MG63 (cell line): ENCODE data around the gene MTFP1. TPM values are rescaled to one million over a fixed set of nuclear protein-coding genes. Genes with fewer than 3 reads are reported as not detected.
"Not testable (repeated sequence)": the region's sequence is repeated elsewhere in the genome, so short reads cannot be mapped to it uniquely, and the experiment has no call there.

Experiments used
- DNase-seq: peaks from one replicate; pipeline ENCODE4 v3.0.0-alpha.2; 2020
- H3K27me3 ChIP-seq: fragments of 250-450 bp; sonication (Bioruptor Pico); 2 replicates; pipeline ENCODE4 v1.5.1; 2020; ENCODE audit warnings: mild to moderate bottlenecking, moderate library complexity
- H3K36me3 ChIP-seq: fragments of 250-450 bp; sonication (Bioruptor Pico); 2 replicates; pipeline ENCODE4 v1.5.1; 2020; ENCODE audit warnings: mild to moderate bottlenecking, moderate library complexity
- H3K4me3 ChIP-seq: fragments of 250-450 bp; sonication (Bioruptor Pico); 2 replicates; pipeline ENCODE4 v1.5.1; 2020; ENCODE audit warnings: mild to moderate bottlenecking, moderate library complexity
- H3K9me3 ChIP-seq: fragments of 250-450 bp; sonication (Bioruptor Pico); 2 replicates; pipeline ENCODE4 v1.5.1; 2020; ENCODE audit warnings: mild to moderate bottlenecking, moderate library complexity
- total RNA-seq: library from RNA; depleted of rRNA; stranded (reverse); fragments of >200 nt; shearing (Covaris generic); gene quantifications from 2 replicates; pipeline ENCODE4 v1.2.3, GENCODE V29; 2014; ENCODE audit warnings: low replicate concordance

Gene MTFP1
- total RNA-seq, 1 experiment from 2014 or later: 35.5 TPM

DNA sequence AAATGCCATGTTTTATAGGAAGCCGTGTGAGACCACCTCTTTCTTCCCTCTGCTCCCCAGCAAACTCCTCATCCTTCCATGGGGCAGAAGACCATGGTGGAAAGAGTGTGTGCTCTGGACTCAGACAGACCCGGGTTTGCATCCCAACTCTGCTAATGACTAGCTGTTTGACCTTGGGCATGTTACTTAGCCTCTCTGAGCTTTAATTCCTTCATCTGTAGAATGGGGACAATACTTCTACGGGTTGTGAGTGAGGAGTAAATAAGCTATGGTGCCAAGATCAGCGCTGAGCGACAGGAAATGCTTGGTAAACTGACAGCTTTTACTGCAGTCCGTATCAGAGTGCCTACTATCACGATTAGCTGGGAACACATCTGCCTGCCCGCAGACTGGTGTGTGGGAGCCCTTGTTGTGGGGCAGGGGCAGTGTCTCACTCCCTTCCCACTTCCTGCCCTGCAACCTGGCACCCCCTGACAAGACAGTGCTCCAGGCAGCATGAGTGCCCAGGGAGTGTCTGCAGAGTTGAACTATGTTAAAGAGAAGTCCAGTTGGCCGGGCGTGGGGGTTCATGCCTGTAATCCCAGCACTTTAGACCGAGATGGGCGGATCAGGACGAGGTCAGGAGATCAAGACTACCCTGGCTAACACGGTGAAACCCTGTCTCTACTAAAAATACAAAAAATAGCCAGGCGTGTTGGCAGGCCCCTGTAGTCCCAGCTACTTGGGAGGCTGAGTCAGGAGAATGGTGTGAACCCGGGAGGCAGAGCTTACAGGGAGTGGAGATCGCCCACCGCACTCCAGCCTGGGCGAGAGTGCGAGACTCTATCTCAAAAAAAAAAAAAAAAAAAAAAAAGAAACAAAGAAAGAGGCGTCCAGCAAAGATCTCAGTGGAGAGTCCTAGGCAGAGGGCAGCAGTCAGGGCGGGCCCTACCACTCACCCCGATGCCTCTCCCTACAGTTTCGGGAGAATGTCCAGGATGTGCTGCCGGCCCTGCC is 26.6 kb upstream of the MTFP1 start:
- no peaks in the 10 kb centered on the region for H3K9me3 ChIP-seq
- H3K27me3 ChIP-seq: no peaks in the 10 kb centered on the region
- DNase-seq: no peak
- no peaks in the 10 kb centered on the region for H3K36me3 ChIP-seq
- no peak overlapping the region; the same call in 1 of the 2 replicates for H3K4me3 ChIP-seq

DNA sequence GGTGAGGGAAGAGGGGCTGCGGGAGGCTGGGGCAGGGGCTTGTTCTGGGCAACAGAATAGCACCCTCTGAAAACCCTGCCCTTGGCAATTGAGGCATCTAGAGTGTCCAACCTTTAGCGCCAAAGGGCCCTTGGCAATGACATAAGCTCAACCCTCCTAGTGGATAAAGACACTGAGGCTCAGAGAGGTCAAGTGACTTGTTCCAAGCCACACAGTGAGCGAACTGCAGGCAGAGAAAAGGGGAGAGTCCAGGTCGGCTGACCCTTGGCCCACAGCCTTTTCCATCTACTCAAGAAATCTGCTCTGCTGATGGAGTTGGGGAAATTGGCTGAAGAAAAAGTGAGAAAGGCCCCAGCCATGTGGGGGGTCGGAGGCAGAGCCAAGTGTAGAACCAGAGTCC is 25.9 kb upstream of the MTFP1 start:
- Histone ChIP-seq H3K27me3 (no peaks in the 10 kb centered on the region), H3K4me3 (no peak overlapping the region), H3K36me3 (no peaks in the 10 kb centered on the region), H3K9me3 (no peaks in the 10 kb centered on the region)
- no peak for DNase-seq

DNA sequence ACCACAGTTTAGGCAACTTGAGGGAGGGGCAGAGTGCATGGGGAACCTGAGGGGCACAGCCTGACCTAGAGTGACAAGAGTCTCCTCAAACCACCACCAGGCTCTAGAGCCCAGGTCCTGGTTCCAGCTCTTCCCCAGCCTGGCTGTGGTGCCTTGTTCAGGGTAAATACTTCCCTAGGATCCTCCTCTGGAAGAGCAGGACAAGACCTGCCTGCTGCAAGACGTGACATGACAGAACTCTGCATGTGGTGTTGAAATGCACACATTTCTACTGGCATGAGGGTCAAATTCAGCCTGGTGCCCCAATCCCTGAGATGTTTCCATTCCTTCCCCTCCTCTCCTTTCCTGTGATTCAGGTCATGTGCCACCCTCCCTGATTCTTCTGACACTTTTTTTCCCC is 25.4 kb upstream of the MTFP1 start:
- no peaks in the 10 kb centered on the region for H3K36me3 ChIP-seq
- no peaks in the 10 kb centered on the region for H3K27me3 ChIP-seq
- no peak for DNase-seq
- H3K4me3 ChIP-seq: no peak overlapping the region
- no peaks in the 10 kb centered on the region for H3K9me3 ChIP-seq

DNA sequence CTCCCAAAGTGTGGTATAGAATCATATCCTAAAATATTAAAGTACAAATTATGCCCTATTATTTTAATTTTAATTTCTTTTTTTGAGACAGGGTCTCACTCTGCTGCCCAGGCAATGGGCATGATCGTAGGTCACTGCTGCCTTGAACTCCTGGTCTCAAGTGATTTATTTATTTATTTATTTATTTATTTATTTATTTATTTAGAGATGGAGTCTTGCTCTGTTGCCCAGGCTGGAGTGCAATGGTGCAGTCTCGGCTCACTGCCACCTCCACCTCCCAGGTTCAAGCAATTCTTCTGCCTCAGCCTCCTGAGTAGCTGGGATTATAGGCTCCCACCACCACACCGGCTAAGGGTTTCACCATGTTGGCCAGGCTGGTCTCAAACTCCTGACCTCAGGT is 24.5 kb upstream of the MTFP1 start:
- not testable (repeated sequence) for H3K9me3 ChIP-seq, DNase-seq, H3K4me3 ChIP-seq, H3K27me3 ChIP-seq, H3K36me3 ChIP-seq

DNA sequence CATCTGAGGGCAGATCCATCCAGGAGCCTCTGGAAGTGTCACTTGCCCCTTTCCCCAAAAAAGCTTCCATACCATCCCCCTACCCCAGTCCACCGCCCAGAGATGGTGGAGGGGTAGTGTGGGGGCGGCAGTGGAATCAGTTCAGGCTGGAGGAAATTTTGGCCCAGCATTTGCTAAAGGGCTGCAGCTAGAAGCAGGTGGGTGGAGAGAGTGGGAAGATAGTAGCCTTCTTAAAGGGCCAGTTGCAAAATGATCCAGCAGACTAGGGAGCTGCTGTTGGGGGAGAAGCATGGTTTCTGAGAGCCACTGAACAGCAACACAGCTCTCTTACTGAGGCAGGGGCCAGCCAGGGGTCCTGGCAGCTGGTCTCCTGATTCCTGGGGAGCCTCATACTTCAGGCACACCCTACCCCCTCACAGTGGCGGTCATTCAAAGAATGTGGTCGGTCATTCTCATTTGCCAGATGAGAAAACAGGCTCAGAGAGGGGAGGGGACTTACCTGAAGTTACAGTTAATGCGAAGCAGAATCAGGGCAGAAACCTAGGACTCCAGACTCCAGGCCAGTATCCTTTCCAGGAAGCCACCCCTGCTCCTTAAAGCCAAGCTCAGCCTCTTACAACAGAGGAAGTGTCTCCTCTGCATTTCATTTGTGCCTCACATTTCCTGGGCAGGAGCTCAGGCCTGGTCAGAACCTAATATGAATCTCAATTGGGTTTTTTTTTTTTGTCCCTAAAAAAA is 23.4 kb upstream of the MTFP1 start:
- Histone ChIP-seq H3K36me3 (peaks cover 6% of the 10 kb centered on the region; the same call in 1 of the 2 replicates), H3K27me3 (no peaks in the 10 kb centered on the region), H3K4me3 (no peak overlapping the region), H3K9me3 (no peaks in the 10 kb centered on the region)
- DNase-seq: no peak

DNA sequence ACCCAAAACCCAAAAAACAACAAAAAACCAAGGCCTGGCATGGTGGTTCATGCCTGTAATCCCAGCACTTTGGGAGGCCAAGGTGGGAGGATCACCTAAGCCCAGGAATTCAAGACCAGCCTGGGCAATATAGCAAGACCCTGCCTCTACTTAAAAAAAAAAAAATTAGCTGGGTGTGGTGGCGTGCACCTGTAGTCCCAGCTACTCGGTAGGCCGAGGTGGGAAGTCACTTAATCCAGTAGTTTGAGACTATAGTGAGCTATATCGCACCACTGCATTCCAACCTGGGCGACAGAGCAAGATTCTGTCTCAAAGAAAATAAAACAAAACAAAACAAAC is 22.8 kb upstream of the MTFP1 start:
- H3K27me3 ChIP-seq, H3K36me3 ChIP-seq, H3K9me3 ChIP-seq, DNase-seq, H3K4me3 ChIP-seq: not testable (repeated sequence)

DNA sequence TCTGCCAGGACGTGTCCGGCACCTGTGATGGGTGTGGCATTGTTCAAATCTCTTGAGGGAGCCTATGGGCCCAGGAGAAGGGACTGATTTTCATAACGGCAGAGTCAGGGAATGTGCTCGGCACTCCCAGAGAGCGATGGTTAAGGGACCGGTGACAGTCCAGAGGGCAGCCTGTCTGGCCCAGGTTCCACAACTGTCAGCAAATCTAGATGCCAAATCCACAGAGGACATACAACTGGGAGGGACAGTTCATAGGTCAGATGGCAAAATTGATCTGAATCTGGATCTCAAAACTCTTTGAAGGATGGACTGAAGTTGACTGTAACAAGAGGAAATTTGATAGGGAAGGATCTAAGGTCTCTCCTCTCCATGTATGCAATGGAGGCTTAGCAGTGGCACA is 21.3 kb upstream of the MTFP1 start:
- DNase-seq: no peak
- H3K4me3 ChIP-seq: no peak overlapping the region
- H3K9me3 ChIP-seq: no peaks in the 10 kb centered on the region
- H3K36me3 ChIP-seq: peaks cover 11% of the 10 kb centered on the region
- no peaks in the 10 kb centered on the region for H3K27me3 ChIP-seq

DNA sequence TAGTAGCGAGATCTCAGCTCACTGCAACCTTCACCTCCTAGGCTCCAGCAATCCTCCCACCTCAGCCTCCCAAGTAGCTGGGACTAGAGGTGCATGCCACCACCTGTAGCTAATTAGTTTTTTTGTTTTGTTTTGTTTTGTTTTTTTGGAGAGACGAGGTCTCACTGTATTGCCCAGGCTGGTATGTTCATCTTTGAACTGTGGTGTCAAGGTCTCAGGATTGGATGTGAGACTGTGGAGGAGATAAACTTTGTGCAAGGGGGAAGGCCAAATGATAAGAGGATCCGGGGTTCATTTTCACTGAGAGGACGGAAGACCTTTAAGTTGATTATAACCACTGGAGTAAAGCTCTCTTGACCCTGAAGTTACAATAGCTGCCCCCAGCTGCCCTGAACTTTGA is 19.8 kb upstream of the MTFP1 start:
- Histone ChIP-seq H3K4me3 (no peak overlapping the region), H3K9me3 (no peaks in the 10 kb centered on the region), H3K36me3 (peaks cover 24% of the 10 kb centered on the region), H3K27me3 (no peaks in the 10 kb centered on the region)
- no peak for DNase-seq

DNA sequence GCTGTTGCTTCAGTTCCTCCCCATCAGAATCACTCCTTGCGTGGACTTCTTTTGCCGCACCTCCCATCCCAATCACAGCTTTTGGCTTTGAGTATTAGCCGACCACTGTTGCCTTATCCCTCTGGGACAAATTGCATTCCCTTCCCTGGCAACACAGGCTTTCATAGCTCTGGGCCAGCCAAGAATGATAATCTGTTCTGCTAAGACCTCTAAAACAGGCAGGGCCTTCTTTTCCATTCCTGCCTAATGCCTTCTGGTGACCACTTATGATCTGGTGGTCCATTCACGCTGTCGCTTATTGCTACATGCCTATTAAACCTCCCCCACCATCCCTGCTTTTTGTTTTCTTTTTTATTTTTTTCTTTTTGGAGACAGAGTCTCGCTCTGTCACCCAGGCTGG is 19.2 kb upstream of the MTFP1 start:
- no peak overlapping the region for H3K4me3 ChIP-seq
- no peaks in the 10 kb centered on the region for H3K9me3 ChIP-seq
- DNase-seq: no peak
- H3K36me3 ChIP-seq: peaks cover 30% of the 10 kb centered on the region
- H3K27me3 ChIP-seq: no peaks in the 10 kb centered on the region

DNA sequence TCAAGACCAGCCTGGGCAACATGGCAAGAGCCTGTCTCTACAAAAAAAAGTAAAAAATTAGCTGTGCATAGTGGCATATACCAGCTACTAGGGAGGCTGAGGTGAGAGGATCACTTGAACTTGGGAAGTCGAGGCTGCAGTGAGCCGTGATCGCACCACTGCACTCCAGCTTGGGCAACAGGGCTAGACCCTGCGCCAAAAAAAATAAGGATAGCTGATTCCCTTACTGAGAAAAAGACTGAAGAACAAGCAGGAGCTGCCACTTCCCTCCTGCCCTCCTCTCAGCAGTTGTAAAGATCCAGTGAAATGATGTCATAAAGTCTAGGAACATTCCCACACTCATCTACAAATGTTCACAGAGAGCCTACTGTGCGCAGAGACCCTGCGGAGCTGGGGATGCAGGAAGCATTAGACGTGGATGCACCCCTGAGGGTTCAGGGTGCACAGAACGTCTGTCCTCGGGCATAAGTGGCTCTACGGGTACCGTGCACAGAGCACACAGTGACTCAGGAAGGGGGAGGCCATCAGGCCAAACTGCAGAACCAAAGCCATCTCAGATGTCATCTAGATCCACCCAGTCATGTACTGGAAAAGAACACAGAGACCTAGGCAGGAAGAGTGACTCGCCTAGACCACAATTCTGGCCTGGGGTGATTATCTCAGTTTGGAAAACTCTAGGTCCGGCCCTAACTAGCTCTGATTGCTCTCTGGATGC is 17.0 kb upstream of the MTFP1 start:
- H3K27me3 ChIP-seq: no peaks in the 10 kb centered on the region
- no peaks in the 10 kb centered on the region for H3K9me3 ChIP-seq
- peaks cover 44% of the 10 kb centered on the region for H3K36me3 ChIP-seq
- DNase-seq: peak; percentile 54
- H3K4me3 ChIP-seq: no peak overlapping the region

DNA sequence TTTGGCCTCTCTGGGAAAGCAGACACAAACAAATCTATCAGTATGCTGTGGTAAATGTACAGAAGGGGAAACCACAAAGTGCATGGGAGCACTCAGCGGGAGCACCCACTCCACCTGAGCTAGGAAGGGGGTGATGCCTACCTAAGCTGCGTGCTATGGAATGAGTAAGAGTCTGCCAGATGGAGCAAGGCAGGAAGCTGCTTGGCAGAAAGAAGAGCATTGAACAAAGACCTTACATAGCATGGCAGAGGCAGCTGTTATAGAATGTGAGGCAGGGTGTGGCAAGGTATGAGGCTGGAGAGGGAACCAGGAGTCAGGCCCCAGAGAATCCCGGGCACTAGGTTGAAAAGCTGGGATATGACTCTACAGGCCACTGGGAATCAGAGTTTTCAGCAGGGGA is 13.8 kb upstream of the MTFP1 start:
- Histone ChIP-seq H3K36me3 (peaks cover 60% of the 10 kb centered on the region), H3K9me3 (no peaks in the 10 kb centered on the region), H3K4me3 (no peak overlapping the region), H3K27me3 (no peaks in the 10 kb centered on the region)
- no peak for DNase-seq

DNA sequence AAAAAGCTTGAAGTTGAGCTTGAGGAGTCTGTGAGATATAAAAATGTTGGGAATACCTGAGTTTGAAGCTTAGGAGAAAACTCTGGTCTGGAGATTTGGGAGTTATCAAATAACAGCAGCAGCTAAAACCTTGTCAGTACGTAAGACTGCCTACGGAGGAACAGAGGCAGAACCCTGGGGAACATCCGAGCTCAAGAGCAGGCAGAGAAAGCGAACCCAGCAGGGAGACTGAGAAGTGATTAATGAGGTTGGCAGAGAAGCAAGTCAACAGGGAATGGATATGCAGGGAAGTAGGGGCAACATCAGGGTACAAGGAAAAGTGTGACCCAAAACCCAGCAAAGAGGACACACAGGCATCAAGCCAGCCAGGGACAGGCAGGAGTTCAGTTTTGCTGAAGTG is 12.6 kb upstream of the MTFP1 start:
- no peak for DNase-seq
- Histone ChIP-seq H3K4me3 (no peak overlapping the region), H3K9me3 (no peaks in the 10 kb centered on the region), H3K27me3 (no peaks in the 10 kb centered on the region), H3K36me3 (peaks cover 60% of the 10 kb centered on the region)

DNA sequence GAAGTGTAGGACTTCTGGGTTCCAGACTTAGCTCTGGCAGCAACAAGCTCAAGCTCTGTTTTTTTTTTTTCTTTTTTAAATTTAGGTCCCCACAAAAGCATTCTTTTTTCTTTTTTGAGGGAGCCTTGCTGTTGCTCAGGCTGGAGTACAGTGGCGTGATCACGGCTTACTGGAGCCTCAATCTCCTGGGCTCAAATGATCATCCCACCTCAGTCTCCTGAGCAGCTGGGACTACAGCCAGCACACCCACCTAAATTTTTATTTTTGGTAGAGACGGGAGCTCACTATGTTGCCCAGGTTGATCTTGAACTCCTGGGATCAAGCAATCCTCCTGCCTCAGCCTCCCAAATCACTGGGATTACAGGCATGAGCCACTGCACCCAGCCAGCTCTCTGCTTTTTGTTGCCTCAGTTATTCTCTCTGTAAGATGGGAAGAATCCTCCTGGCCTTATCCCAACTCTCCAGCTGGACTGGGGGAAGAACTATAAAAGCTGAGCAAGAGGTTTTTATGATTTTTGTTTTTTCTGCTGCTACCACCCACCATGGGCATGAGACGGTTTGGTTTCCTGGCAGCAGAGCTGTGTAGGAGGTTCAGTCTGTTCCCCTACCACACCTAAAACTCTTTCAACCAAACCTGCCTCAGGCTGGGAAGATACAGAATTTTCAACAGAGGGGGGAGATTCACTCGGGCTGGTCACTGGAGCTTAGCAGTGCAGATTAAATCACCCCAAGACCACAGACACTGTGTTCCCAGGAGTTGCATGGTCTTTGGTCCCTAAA is 11.6 kb upstream of the MTFP1 start:
- no peak for DNase-seq
- no peaks in the 10 kb centered on the region for H3K27me3 ChIP-seq
- H3K9me3 ChIP-seq: no peaks in the 10 kb centered on the region
- H3K4me3 ChIP-seq: no peak overlapping the region
- peaks cover 65% of the 10 kb centered on the region for H3K36me3 ChIP-seq

DNA sequence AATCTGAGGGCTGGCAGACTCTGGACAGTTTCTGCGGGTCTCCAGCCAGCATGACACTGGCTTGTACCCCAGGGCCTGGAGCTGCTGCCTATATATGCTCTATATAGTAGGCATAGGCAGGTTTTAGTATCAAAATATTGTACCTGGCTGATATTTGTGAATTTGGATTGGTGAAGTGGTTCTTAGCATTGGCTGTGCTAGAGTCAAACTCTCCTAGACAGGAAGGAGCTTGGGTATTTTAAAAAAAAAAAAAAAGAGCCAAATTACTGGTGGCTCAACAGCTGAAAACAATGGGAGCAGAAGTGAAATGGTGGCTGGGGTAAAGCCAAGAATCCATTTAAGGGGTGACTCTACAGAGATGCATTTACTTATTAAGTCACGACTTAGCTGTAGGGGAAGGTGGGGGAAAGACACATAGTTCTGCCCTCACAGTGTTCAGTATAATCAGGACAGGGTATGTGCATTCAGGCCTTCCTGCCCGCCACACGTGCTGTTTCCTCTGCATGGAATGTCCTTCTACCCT is 11.0 kb upstream of the MTFP1 start:
- H3K36me3 ChIP-seq: peaks cover 66% of the 10 kb centered on the region
- no peak for DNase-seq
- H3K9me3 ChIP-seq: no peaks in the 10 kb centered on the region
- H3K27me3 ChIP-seq: no peaks in the 10 kb centered on the region
- H3K4me3 ChIP-seq: no peak overlapping the region

DNA sequence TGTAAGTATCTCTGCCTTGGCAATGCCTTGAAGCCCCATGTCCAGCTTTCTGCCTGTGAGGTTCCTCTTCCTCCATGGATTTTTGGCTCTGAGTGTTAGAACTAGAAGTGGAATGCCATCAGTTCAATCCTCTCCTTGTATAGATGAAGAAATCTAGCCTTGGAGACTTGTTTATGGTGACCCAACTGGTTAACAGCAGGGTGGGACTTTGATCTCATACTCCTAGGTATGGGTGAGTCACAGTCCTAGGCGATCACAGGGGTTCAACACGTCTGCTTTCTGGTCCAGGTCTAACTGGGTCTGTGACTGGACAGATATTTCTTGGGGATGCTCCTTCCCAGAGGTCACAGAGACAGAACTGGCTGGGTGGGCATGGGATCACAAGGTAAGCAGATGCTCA is 9.2 kb upstream of the MTFP1 start:
- no peaks in the 10 kb centered on the region for H3K9me3 ChIP-seq
- DNase-seq: no peak
- no peak overlapping the region for H3K4me3 ChIP-seq
- no peaks in the 10 kb centered on the region for H3K27me3 ChIP-seq
- H3K36me3 ChIP-seq: peaks cover 50% of the 10 kb centered on the region

DNA sequence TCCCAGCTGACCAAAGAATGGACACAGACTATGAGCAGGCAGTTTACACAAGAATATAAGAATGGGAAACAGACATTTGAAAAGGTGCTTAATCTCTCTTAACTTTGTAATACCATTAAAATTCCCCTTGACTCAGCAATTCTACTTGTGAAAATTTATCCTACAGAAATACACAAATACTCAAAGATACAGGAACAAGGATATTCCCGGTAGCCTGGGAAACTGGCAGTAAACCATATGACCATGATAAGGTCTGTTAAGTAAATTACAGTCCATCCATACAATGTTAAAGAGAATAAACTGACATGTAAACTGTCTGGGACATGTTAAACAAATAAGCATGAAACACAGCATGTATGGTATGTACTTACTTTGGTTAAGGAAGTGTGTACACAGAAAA is 8.7 kb upstream of the MTFP1 start:
- Histone ChIP-seq H3K27me3 (no peaks in the 10 kb centered on the region), H3K4me3 (no peak overlapping the region), H3K9me3 (no peaks in the 10 kb centered on the region), H3K36me3 (peaks cover 49% of the 10 kb centered on the region)
- DNase-seq: no peak
